ENCODE measurements around the gene MPV17L2.
"Not testable (repeated sequence)": the region's sequence is repeated elsewhere in the genome, so short reads cannot be mapped to it uniquely, and the experiment has no call there.

MPV17L2 gene

GRCh38 chr19:18205200-18205892 is 12.3 kb downstream of the MPV17L2 start:
- POLR2A ChIA-PET, result interaction anchor here (0.9 to 3.3 kb wide), 4 partner anchors 19 to 76 kb away, joined by 3 to 26 read pairs (median 4); partner anchors contain the start of gene JUND
- DNase-seq (ENCODE audit: low read depth, low spot score), result no peak
- no peak for TF ChIP-seq CTCF (IDR thresholded peaks at IDR 0.05; ENCODE audit: insufficient read depth, low read length, missing control alignments)
- H3K4me3 ChIP-seq (ENCODE audit: low read depth, low read length), result peak overlapping the region; percentile 71
- CTCF ChIA-PET, result interaction anchor here (1.1 to 11.1 kb wide), 11 partner anchors 12 to 209 kb away, joined by 3 to 217 read pairs (median 5); partner anchors contain the start of gene MPV17L2

GRCh38 chr19:18206018-18206417 is 13.0 kb downstream of the MPV17L2 start:
- 0 out of 2 replicates have a peak overlapping the region, but pooled peaks have one; percentile 71 for H3K4me3 ChIP-seq (ENCODE audit: low read depth, low read length)
- CTCF ChIA-PET, result interaction anchor here (1.2 to 11.1 kb wide), 9 partner anchors 12 to 208 kb away, joined by 3 to 217 read pairs (median 8); partner anchors contain the start of gene MPV17L2
- no peak for DNase-seq (ENCODE audit: low read depth, low spot score)
- no peak for TF ChIP-seq CTCF (IDR thresholded peaks at IDR 0.05; ENCODE audit: insufficient read depth, low read length, missing control alignments)
- POLR2A ChIA-PET, result interaction anchor here (1.2 to 3.3 kb wide), 3 partner anchors 18 to 75 kb away, joined by 3 to 26 read pairs (median 4); partner anchors contain the start of gene JUND

- TF ChIP-seq CTCF (IDR thresholded peaks at IDR 0.05; ENCODE audit: insufficient read depth, low read length, missing control alignments), result peak; percentile 66
- POLR2A ChIA-PET, result interaction anchor here (0.6 to 0.9 kb wide), 3 partner anchors 72 to 122 kb away, joined by 3 read pairs; no protein-coding TSS in a partner anchor
- no peak for DNase-seq (ENCODE audit: low read depth, low spot score)
- CTCF ChIA-PET, result interaction anchor here (0.6 to 11.1 kb wide), 15 partner anchors 12 to 208 kb away, joined by 3 to 217 read pairs (median 5); partner anchors contain the start of gene MPV17L2
- H3K4me3 ChIP-seq (ENCODE audit: low read depth, low read length), result peak overlapping the region; percentile 27
Measured at GRCh38 chr19:18208098-18208951, 15.3 kb downstream of the MPV17L2 start.

- CTCF ChIA-PET, result interaction anchor here (1.3 to 11.1 kb wide), 4 partner anchors 13 to 97 kb away, joined by 4 to 217 read pairs (median 4); a partner anchor contains a TSS
- POLR2A ChIA-PET; DNase-seq (ENCODE audit: low read depth, low spot score); H3K4me3 ChIP-seq (ENCODE audit: low read depth, low read length): not testable (repeated sequence)
Measured at GRCh38 chr19:18209912-18210311, 16.9 kb downstream of the MPV17L2 start.

GRCh38 chr19:18211683-18212082 is 18.7 kb downstream of the MPV17L2 start:
- TF ChIP-seq CTCF (IDR thresholded peaks at IDR 0.05; ENCODE audit: insufficient read depth, low read length, missing control alignments), result no peak
- H3K4me3 ChIP-seq (ENCODE audit: low read depth, low read length), result no peak overlapping the region
- no peak for DNase-seq (ENCODE audit: low read depth, low spot score)
- ChIA-PET CTCF (interaction anchor here (0.9 kb wide), 1 partner anchor 41 kb away, joined by 3 read pairs; no protein-coding TSS in a partner anchor), POLR2A (interaction anchor here (0.6 kb wide), 1 partner anchor 42 kb away, joined by 5 read pairs; no protein-coding TSS in a partner anchor)

GRCh38 chr19:18214779-18215433 is 21.9 kb downstream of the MPV17L2 start:
- TF ChIP-seq CTCF (IDR thresholded peaks at IDR 0.05; ENCODE audit: insufficient read depth, low read length, missing control alignments), result no peak
- ChIA-PET CTCF (interaction anchor here (1.0 to 1.1 kb wide), 3 partner anchors 37 to 65 kb away, joined by 3 read pairs; no protein-coding TSS in a partner anchor), POLR2A (no interaction called here)
- no peak overlapping the region for H3K4me3 ChIP-seq (ENCODE audit: low read depth, low read length)
- DNase-seq (ENCODE audit: low read depth, low spot score), result no peak
